ENCODE measurements around the gene MBD3. TPM values are rescaled to one million over a fixed set of nuclear protein-coding genes. Genes with fewer than 3 reads are reported as not detected.

The MBD3 gene
- total RNA-seq, 1 experiment from 2014 or later: 128 TPM

DNA sequence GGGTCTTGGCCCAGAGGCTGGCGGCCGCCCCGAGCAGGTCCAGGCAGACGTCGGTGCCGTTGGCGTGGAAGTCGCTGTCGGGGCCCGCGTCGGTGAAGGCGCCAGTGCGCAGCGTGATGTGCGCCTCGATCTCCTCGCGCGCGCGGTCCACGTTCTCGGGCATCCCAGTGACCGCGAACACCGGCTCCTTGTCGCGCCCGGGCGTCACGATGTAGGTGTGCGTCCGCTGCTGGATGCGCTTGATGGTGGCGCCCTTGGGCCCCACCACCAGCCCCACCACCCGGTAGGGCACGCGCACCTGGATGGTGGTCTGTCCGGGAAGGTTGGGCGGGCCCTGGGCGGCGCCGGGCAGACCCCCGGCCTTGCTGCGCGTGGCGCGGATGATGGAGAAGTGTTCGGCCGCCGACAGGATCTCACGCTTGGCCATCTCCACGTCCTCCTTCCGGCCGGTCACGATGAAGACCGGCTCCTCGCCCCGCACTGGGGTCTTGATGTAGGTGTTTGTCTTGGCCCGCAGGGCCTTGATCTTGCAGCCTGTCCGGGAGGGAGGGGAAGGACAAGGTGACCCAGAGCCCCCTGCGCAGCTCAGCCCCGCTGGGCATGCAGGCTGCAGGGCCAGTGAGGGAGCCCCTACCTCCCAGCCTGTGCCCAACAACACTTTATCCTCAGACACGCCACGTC lies 36.1 kb downstream of the MBD3 start:
- WGBS (ENCODE audit: extremely low coverage, insufficient read length, low lambda C conversion rate): no CpG with 5 or more reads among the region's 66 CpGs
- Histone ChIP-seq H2AK5ac (ENCODE audit: insufficient read length, low read length) (no peak overlapping the region), H3K18ac (ENCODE audit: insufficient read length, low read depth, low read length) (no peak overlapping the region), H2BK12ac (ENCODE audit: insufficient read length, low read depth, low read length) (no peak overlapping the region), H3K23ac (ENCODE audit: insufficient read length, low read depth, low read length) (no peak overlapping the region), H3K27ac (ENCODE audit: insufficient read length, low read depth, low read length) (no peak overlapping the region), H3K4me2 (ENCODE audit: insufficient read depth, insufficient read length, low read length) (no peak overlapping the region), H4K5ac (ENCODE audit: insufficient read length, low read depth, low read length) (no peak overlapping the region), H2BK20ac (ENCODE audit: low read depth, low read length, poor library complexity, severe bottlenecking) (no peak overlapping the region), H3K9me3 (ENCODE audit: control insufficient read depth, low read depth, low read length) (no peaks in the 10 kb centered on the region), H3T11ph (ENCODE audit: low read length) (no peak overlapping the region), H3K9ac (ENCODE audit: extremely low read depth, insufficient read length, low read length) (no peak overlapping the region), H3K4me1 (ENCODE audit: insufficient read depth, low read length) (no peaks in the 10 kb centered on the region), H2BK15ac (ENCODE audit: low read depth, low read length) (no peak overlapping the region), H4K20me1 (ENCODE audit: control insufficient read depth, insufficient read depth, insufficient read length) (no peaks in the 10 kb centered on the region), H3K14ac (ENCODE audit: insufficient read depth, low read length) (no peak overlapping the region; the same call in 1 of the 2 replicates), H4K91ac (ENCODE audit: insufficient read length, low read depth, low read length) (no peak overlapping the region), H3K56ac (ENCODE audit: insufficient read length, low read depth, low read length) (no peak overlapping the region), H2BK120ac (ENCODE audit: low read depth, low read length, poor library complexity, severe bottlenecking) (no peak overlapping the region), H3K27me3 (ENCODE audit: insufficient read depth, low read length) (no peaks in the 10 kb centered on the region), H3K79me2 (ENCODE audit: insufficient read depth, low read length) (peaks cover 11% of the 10 kb centered on the region; the same call in 1 of the 2 replicates), H4K8ac (replicated peaks; ENCODE audit: insufficient read length, low read depth, low read length) (no peak overlapping the region), H3K4ac (ENCODE audit: low read depth, low read length) (no peak overlapping the region), H3K23me2 (ENCODE audit: insufficient read length, low read depth, low read length, poor library complexity, severe bottlenecking) (no peaks in the 10 kb centered on the region), H2AFZ (ENCODE audit: low read length) (no peak overlapping the region), H3K79me1 (ENCODE audit: insufficient read depth, low read depth, low read length, poor library complexity, severe bottlenecking) (peaks cover 6% of the 10 kb centered on the region), H2BK5ac (ENCODE audit: insufficient read length, low read length) (no peak overlapping the region)
- no peaks in the 10 kb centered on the region; the same call in 1 of the 2 replicates for H3K27me3 Mint-ChIP-seq (ENCODE audit: low read depth)
- peaks cover 0 to 30% (median 23%) of the 10 kb centered on the region in 3 experiments; a peak in 5 of 7 replicates for H3K36me3 Mint-ChIP-seq (ENCODE audit: insufficient read depth in 1 of 3, low read depth in 3 of 3)
- H3K27ac Mint-ChIP-seq: no peak overlapping the region
- no peak for DNase-seq
- H3K9me3 Mint-ChIP-seq: no peaks in the 10 kb centered on the region
- TF ChIP-seq, protein P1, sequence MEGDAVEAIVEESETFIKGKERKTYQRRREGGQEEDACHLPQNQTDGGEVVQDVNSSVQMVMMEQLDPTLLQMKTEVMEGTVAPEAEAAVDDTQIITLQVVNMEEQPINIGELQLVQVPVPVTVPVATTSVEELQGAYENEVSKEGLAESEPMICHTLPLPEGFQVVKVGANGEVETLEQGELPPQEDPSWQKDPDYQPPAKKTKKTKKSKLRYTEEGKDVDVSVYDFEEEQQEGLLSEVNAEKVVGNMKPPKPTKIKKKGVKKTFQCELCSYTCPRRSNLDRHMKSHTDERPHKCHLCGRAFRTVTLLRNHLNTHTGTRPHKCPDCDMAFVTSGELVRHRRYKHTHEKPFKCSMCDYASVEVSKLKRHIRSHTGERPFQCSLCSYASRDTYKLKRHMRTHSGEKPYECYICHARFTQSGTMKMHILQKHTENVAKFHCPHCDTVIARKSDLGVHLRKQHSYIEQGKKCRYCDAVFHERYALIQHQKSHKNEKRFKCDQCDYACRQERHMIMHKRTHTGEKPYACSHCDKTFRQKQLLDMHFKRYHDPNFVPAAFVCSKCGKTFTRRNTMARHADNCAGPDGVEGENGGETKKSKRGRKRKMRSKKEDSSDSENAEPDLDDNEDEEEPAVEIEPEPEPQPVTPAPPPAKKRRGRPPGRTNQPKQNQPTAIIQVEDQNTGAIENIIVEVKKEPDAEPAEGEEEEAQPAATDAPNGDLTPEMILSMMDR (conservative IDR thresholded peaks at IDR 0.05): no peak
- no peak overlapping the region; a peak in 1 of 5 replicates for H3K4me3 Mint-ChIP-seq
- 0 out of 4 replicates have a peak, but pooled peaks cover 0 to 2% of the 10 kb centered on the region in 2 experiments for H3K4me1 Mint-ChIP-seq

Data from H9 (cell line).